SIG-M5 treated with dmso at 0.1 percent for 504 hours (cell line): ENCODE data around the gene KHK.

ENCODE experiments used
- DNase-seq: peaks from one replicate; lab custom pipeline; 2025; ENCODE audit not compliant: unreplicated experiment; lab: John Stamatoyannopoulos, UW

KHK gene

GRCh38 chr2:27086724-27087593, at the start of gene KHK:
KHK (plus strand) TSS chr2:27086772; CDS start chr2:27087260, 488 bp downstream.
- DNase-seq, result no peak

GRCh38 chr2:27038012-27038411, 48.6 kb upstream of the KHK start:
- DNase-seq, result no peak

GRCh38 chr2:27038631-27039339, 47.8 kb upstream of the KHK start:
- DNase-seq, result no peak

GRCh38 chr2:27039426-27039825, 47.1 kb upstream of the KHK start:
- no peak for DNase-seq

- no peak for DNase-seq
Observed at GRCh38 chr2:27039871-27040270, 46.7 kb upstream of the KHK start.

GRCh38 chr2:27040282-27040681, 46.3 kb upstream of the KHK start:
- no peak for DNase-seq

- DNase-seq, result no peak
Observed at GRCh38 chr2:27041752-27042151, 44.8 kb upstream of the KHK start.

GRCh38 chr2:27042159-27042661, 44.4 kb upstream of the KHK start:
- no peak for DNase-seq

GRCh38 chr2:27042985-27043634, 43.5 kb upstream of the KHK start:
- no peak for DNase-seq

- no peak for DNase-seq
Observed at GRCh38 chr2:27049422-27050280, 36.9 kb upstream of the KHK start.

GRCh38 chr2:27050281-27050995, 36.1 kb upstream of the KHK start:
- DNase-seq, result peak; percentile 94

GRCh38 chr2:27050996-27051901, 35.3 kb upstream of the KHK start, which contains the start of gene AGBL5:
AGBL5 (plus strand) TSS chr2:27051668; CDS start chr2:27052959, 1,291 bp downstream.
- peak; percentile 95 for DNase-seq

GRCh38 chr2:27051902-27052645, 34.5 kb upstream of the KHK start:
- DNase-seq, result peak; percentile 33

- DNase-seq, result no peak
Observed at GRCh38 chr2:27053321-27053720, 33.3 kb upstream of the KHK start.

GRCh38 chr2:27053776-27054175, 32.8 kb upstream of the KHK start:
- no peak for DNase-seq

- DNase-seq, result no peak
Observed at GRCh38 chr2:27054721-27055120, 31.9 kb upstream of the KHK start.

- DNase-seq, result no peak
Observed at GRCh38 chr2:27057184-27057583, 29.4 kb upstream of the KHK start.

- DNase-seq, result no peak
Observed at GRCh38 chr2:27058210-27058609, 28.4 kb upstream of the KHK start.
